HL-60/S4 treated with retinoic acid at 250 ng/mL for 4 days and 3 days (cell line): ENCODE data around the gene TRIM31.
"Not testable (repeated sequence)": the region's sequence is repeated elsewhere in the genome, so short reads cannot be mapped to it uniquely, and the experiment has no call there.

Experiments used
- in situ Hi-C: fragments of 300-500 bp; cut with MboI; formaldehyde crosslinking; loops from 2 replicates; pipeline ENCODE4 v1.7.0; 2022; ENCODE audit warnings: low sequenced_read_pairs

TRIM31 gene

GRCh38 chr6:30118691-30119090, 5.8 kb upstream of the TRIM31 start:
- in situ Hi-C loops, result not testable (repeated sequence)

GRCh38 chr6:30116724-30117123, 3.8 kb upstream of the TRIM31 start:
- in situ Hi-C loops, result no loop called here

DNA sequence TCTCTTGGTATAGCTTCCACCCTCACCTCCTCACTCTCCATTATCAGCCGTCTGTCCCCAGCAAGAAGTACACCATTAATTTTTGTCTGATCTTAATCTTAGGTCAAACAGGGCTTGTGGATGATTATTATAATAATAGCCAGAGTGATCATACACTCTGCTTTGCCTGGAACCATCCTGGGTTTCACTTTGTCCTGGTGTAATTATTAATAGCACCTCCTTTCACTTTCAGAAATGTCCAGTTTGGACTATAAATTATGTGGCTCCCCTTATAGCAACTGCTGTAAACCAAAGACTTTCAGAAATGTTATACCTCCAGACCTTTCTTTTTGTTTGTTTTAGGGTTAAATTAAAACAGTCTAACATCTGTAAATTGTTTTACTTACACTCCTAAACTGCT, 951 bp upstream of the TRIM31 start:
- in situ Hi-C loops, result no loop called here

DNA sequence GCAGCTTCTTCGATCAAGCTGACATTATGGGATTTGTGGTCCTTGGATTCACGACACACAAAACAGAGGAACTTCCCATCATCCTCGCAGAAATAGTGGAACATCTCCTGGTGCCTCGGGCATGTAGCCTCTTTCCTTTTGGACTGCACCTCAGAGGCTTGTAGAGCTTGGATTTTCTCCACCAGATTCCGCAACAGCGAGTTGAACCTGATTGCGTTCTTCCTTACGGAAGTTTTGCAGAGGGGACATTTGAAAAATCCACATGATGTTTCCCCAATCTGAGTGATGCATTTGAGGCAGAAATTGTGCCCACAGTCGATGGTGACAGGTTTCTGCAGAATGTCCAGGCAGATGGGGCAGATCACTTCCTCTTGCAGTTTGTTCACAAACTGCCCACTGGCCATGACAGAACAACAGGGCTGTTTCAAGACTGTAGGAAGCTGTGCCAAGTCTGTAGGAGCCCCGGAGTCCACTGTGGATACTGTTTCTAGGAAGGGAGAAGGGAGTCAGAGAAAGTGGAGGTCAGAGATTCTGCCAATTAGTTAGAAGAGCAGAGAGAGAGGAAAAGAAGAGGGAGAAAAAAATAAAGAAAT, 392 bp downstream of the TRIM31 start:
- in situ Hi-C loops, result no loop called here

DNA sequence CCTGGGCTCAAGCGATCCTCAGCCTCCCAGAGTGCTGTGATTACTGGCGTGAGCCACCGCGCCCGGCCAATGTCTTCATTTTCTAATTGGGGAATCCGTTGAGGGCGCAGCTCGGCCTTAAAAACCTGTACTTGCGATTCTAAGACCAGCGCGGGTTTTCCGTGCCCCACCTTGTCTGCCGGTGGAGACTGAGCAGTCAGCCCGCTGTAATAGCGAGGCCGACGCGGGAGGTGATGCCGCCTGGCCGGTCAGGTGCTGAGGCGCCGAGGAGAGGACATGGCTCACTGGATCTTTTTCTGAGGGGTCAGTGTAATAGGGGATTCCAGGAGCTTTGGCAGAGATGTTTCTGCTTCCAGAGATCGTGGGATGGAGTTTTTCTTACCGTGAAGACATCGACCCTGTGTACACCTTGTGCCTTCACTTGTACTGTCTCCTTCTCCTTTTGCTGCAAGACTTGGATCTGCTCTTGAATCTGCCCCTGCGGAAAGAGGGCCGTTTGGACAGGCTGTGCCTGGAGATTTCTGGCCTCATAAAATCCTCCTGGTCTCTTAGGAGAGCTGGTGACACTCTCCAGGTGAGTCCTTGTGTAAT, 1.5 kb downstream of the TRIM31 start:
- in situ Hi-C loops, result no loop called here

DNA sequence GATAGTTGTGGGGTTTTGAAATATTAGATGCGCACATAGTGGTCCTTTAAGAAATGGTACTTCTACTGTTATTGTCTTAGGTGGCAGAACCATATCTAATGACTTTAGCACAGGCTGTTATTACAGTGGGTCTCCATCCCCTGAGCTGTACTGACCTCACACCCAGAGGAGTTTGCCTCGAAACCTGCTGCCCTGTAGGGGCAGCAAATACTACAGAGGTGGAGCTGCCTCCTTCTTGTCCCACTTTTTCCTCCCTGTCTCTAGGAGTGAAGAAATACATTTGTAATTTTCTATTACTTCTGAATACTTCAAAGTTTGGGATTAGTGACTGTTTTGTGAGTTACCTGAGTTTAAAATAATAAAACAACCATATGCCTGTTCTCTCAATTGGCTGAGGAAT, 8.2 kb downstream of the TRIM31 start:
- in situ Hi-C loops, result no loop called here

- in situ Hi-C loops, result no loop called here
Measured at GRCh38 chr6:30103872-30104179, 9.1 kb downstream of the TRIM31 start.

DNA sequence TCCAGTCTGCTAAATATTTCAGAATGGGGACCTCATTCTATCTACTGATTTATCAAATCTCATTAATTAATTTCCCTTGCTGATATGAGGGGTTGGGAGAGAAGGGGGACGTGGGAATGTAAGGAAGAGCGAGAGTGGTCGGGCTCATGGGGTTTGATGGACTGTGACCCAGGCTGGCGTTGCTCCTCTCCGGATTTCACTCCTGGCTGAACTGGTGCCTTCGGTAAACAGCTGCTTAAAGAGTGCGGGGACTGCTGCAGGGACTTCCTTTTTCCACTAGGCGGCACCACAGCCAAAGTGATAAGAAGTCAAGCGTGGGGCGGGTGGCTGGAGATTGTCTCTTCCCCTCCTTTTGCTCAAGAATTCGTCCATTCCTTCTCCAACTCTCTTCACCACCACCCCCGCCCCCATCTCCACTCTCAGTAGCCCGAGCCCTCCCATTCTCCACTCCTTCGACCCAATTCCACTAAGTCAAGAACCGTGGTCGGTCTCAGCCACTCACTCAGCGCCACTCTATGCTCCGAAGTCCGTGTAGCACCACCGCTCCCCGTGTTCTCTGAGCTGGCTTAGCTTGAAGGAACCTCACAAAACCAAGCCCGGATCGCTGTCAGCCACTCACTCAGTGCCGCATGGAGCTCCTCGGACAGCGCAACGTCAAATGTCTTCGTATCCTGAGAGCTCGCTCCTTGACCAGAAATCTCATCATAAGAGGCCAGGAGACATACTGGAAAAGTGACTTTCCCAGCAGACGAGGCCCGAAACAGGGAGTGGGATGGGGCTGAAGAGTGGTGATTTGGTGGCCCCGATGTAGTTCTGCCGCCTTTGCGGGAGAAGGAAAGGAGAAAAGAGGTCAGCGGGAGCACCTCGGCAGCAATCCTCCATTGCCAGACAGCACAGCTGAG, 9.7 kb downstream of the TRIM31 start:
- in situ Hi-C loops, result no loop called here

GRCh38 chr6:30102414-30102969, 10.4 kb downstream of the TRIM31 start:
- in situ Hi-C loops, result no loop called here

DNA sequence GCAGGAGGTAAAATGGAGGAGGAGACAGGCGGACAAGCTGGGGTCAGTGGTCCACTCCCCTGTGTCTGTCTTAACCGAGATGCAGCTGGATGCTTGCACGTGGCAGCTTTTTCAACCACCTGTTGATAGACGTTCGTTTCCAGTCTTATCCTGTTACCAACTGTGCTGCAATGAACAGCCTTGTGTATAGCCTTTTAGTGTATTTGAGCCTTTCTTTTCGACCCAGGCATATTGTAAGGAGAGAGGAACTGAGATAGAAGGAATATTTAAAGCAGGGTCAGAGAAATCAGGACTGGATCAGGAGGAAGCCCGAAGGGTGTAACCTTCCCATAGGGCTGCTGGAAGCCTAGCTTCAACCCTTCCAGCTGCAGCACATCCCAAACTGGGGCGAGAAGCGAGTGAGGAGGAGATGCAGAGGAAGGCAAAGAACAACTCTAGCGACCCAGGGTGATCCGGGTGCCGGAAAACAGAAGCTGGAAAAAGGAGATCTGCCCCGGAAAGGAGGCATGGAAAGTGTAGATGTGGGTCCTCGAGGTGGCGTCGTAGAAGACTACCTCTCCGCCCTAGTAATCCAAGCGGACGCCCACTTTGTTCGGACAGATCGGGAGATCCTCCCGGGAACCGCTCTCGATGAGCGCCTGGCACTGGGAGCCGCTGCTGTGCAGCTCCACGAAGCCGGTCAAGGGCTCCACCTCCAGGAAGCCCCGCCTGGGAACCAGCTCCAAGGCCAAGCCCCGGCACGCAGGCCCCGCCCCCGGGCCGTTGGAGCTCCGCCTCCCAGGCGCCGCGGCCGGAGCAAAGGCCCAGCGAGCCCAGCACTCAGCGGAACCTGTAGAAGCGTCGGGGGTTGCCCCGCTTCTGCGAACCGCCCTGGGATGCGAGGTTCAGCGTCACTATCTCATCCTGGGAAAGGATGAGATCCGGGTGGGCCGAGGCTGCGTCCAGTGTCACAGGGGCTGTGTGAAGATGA, 11.2 kb downstream of the TRIM31 start:
- in situ Hi-C loops, result no loop called here

- in situ Hi-C loops, result no loop called here
Measured at GRCh38 chr6:30100585-30101443, 12.1 kb downstream of the TRIM31 start.

DNA sequence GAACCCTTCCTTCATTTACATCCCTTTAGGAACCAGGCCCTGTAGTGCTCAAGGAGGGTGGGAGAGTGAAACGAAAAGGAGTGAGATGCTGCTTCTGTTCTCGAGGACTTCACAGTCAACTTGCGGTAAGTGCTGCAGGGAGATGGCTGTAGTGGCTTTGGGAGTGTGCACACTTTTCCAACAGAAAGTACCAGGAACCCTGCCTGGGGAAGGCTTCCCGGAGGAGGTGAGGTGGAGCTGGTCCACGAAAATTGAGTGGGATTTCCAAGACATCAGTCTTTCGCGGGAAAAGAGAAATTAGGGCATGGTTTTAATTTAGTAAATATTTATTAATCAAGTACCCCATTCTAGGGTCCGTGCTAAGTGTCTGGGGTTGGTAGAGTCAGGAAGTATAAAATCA, 12.7 kb downstream of the TRIM31 start:
- in situ Hi-C loops, result no loop called here

GRCh38 chr6:30097902-30098768, 14.8 kb downstream of the TRIM31 start:
- in situ Hi-C loops, result no loop called here

- in situ Hi-C loops, result no loop called here
Measured at GRCh38 chr6:30096829-30097228, 16.1 kb downstream of the TRIM31 start.

GRCh38 chr6:30093951-30094661, 18.8 kb downstream of the TRIM31 start:
- in situ Hi-C loops, result no loop called here

DNA sequence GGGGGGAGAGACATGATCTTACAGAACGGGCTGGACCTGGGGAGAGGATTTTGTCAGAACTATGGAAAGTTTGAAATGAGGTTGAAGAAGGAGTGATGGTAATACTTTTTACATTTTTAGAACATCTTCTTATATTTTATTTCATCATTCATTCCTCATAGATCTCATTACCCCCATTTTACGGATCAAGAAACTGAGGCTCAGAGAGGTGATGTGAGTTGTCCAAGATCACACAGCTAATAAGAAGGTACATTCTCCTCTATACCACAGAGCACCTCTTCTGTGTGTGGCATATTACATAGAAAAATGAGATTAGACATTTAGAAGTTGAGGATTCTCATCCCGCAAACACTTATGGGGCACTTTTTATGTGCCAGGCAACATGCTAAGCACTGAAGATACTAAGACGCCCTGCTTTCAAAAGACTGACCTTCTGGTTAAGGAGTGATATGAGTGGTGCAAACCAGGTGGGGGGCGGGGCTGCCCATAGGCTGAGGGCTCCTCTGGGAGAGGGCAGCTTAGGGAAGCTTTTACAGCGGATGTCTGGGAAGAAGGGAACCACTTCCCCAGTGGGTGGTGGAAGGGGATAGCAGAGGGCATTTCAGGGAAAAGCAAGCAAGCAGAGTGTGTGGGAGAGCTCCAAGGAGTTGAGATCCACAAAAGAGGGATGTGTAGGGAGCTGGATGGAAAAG, 19.9 kb downstream of the TRIM31 start:
- in situ Hi-C loops, result no loop called here

DNA sequence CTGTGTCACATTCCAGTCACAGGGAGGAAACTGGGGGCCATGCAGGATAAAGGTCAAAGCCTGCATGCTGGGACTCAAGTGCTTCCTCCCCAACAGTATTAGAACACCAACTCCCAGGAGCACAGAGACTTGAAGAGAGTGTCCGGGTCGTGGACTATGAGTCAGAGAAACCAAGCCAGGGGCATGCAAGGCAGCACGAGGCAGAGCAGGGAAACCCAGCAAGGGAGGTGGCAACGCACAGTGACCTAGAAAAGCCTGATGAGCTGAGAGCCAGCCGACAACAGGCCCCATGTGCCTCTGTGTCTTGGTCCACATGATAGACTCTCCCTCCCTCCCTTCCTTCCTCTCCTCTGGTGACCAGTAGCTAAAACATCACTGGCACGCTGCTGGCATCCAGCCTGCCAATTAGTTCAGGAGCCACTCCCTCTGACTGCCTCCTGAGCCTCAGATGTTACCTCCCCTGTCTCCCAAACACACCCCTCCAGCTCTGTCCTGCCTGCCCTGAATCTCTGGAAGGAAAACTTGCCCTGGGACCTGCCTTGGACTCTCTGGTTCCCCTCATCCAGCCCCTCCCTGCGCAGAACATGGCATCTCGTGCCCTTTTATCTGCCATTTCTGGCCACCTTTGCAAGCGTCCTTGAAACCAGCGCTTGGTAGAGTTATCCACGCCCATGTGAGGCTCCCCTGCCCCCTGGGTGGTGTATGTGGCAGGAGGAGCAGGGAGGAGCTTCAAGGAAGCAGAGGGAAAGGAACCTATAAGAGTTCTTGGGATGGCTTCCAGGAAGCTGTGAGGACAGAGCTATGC, 21.1 kb downstream of the TRIM31 start:
- in situ Hi-C loops, result no loop called here
